Vagina (tissue), 2 donors: ENCODE measurements around the gene TCF7L1.

Experiments
- POLR2A ChIP-seq, 2 donors: fragments of 450-650 bp; IDR thresholded peaks; one replicate each; pipeline ENCODE4 v1.6.1; 2017; ENCODE audit warnings: antibody characterized with exemption in 2 of 2, mild to moderate bottlenecking in 2 of 2, moderate library complexity in 2 of 2
- POLR2AphosphoS5 ChIP-seq, 2 donors: sonication (generic); formaldehyde crosslinking; IDR thresholded peaks; one replicate each; pipeline ENCODE4 v1.9.0; 2017; ENCODE audit warnings: antibody characterized with exemption in 2 of 2, mild to moderate bottlenecking in 2 of 2, low read depth in 1 of 2; ENCODE audit not compliant: insufficient read depth in 1 of 2
- TF ChIP-seq, protein P1 (sequence below), 3 experiments: fragments of 450-650 bp in 2 of 3; fragments of 200-600 bp in 1 of 3; sonication (generic) in 1 of 3; IDR thresholded peaks; one replicate each; pipeline ENCODE4 v1.5.1; 2017 to 2019; ENCODE audit warnings: antibody characterized with exemption in 3 of 3, mild to moderate bottlenecking in 2 of 3, moderate library complexity in 2 of 3

DNA sequence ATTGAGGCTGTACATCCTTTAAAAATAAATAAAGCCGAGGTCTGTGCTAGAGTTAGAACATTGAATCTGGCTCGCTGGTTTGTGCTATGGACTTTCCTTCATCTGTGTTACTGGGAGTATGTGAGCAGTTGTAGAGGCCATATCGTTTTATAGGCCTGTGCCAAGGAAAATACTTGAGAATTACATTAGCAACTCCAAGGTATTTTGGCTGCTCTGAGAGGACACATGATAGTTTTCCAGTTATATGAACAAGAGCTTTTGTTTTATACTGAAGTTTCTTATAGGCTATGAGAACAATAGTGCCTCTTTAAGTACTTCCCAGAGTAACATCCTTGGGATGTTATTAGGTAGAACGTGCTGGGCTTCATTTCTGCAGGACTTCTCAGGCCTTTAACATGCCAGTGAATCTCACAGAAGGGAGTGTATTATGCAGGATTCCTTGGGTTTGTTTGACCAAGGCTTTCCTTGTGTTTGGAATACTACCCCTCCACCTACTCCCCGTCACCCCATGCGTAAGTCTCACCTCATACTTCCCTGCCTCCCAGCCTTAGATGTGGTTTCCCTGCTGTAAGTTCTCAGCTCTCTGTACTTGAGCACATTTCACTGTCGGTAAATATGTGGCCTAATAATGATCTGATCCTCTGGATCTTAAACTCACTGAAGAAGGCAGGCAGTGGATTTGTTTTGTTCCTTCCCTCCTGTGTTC lies 21.0 kb downstream of the TCF7L1 start:
- TF ChIP-seq POLR2AphosphoS5 (IDR thresholded peaks at IDR 0.05; ENCODE audit: insufficient read depth in 1 of 2, low read depth in 1 of 2) (no peak), POLR2A (IDR thresholded peaks at IDR 0.05) (no peak)
- TF ChIP-seq, protein P1, sequence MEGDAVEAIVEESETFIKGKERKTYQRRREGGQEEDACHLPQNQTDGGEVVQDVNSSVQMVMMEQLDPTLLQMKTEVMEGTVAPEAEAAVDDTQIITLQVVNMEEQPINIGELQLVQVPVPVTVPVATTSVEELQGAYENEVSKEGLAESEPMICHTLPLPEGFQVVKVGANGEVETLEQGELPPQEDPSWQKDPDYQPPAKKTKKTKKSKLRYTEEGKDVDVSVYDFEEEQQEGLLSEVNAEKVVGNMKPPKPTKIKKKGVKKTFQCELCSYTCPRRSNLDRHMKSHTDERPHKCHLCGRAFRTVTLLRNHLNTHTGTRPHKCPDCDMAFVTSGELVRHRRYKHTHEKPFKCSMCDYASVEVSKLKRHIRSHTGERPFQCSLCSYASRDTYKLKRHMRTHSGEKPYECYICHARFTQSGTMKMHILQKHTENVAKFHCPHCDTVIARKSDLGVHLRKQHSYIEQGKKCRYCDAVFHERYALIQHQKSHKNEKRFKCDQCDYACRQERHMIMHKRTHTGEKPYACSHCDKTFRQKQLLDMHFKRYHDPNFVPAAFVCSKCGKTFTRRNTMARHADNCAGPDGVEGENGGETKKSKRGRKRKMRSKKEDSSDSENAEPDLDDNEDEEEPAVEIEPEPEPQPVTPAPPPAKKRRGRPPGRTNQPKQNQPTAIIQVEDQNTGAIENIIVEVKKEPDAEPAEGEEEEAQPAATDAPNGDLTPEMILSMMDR (IDR thresholded peaks at IDR 0.05): no peak
